ENCODE results near the gene PLEKHA5.
A peak's percentile ranks its signal among the peaks of the same experiment; 100 is the strongest.

PLEKHA5 gene

GRCh38 chr12:19251481-19252132, 122.1 kb downstream of the PLEKHA5 start:
- no peak for DNase-seq
- H3K36me3 Mint-ChIP-seq (ENCODE audit: low read depth): no peaks in the 10 kb centered on the region
- no peak overlapping the region for H3K27ac Mint-ChIP-seq
- H3K27me3 Mint-ChIP-seq: no peaks in the 10 kb centered on the region
- no peaks in the 10 kb centered on the region for H3K9me3 Mint-ChIP-seq
- ATAC-seq: no peak
- H3K4me1 Mint-ChIP-seq: no peaks in the 10 kb centered on the region
- no peak overlapping the region for H3K4me3 Mint-ChIP-seq

GRCh38 chr12:19260135-19260534, 130.6 kb downstream of the PLEKHA5 start:
- Mint-ChIP-seq H3K9me3 (no peaks in the 10 kb centered on the region), H3K4me3 (no peak overlapping the region), H3K36me3 (ENCODE audit: low read depth) (no peaks in the 10 kb centered on the region), H3K27ac (no peak overlapping the region), H3K4me1 (no peaks in the 10 kb centered on the region), H3K27me3 (no peaks in the 10 kb centered on the region)
- no peak for ATAC-seq
- no peak for DNase-seq

DNA sequence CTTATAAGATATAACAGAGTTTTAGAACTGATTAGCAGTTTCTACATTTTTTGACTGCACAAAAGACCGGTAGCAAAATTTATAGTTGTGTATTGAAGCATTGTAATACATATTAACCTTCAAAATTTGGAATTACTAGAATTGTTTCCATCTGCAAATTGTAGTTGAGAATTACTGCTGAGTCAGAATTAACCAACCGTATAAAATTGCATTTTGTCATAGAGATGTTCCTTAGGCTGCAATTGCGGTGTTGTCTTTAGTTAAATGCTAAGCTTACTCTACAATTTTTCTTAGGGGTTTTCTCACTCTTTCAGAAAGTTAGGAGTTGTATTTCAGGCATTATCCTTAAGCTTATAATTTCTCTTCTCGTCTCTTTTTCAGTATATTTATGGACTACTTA, 132.2 kb downstream of the PLEKHA5 start:
- no peaks in the 10 kb centered on the region for H3K9me3 Mint-ChIP-seq
- no peaks in the 10 kb centered on the region for H3K36me3 Mint-ChIP-seq (ENCODE audit: low read depth)
- no peaks in the 10 kb centered on the region for H3K4me1 Mint-ChIP-seq
- no peak for ATAC-seq
- H3K27ac Mint-ChIP-seq: no peak overlapping the region
- H3K27me3 Mint-ChIP-seq: no peaks in the 10 kb centered on the region
- H3K4me3 Mint-ChIP-seq: no peak overlapping the region
- no peak for DNase-seq

DNA sequence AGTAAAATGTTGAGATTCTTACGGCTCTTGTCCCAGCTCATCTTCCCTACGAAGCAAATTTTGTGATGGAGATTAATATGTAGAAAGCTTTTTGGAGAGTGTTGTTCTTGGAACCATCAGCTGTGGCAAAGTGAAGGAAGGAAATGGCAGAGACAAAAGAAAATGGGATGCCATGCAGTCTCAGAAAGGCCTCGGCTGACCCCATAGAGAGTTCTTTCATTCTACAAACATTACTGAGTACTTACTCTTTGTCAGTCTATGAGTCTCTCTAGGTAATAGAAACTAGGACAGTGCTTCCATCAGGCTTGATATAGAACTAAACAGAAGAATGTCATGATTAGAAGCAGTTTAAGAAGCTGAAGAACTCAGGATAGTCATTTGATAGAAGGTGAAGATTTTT, 134.1 kb downstream of the PLEKHA5 start:
- peaks cover 1% of the 10 kb centered on the region for H3K4me1 Mint-ChIP-seq
- DNase-seq (no peak), ATAC-seq (no peak)
- no peaks in the 10 kb centered on the region for H3K27me3 Mint-ChIP-seq
- H3K36me3 Mint-ChIP-seq (ENCODE audit: low read depth): no peaks in the 10 kb centered on the region
- H3K9me3 Mint-ChIP-seq: no peaks in the 10 kb centered on the region
- H3K27ac Mint-ChIP-seq: no peak overlapping the region
- no peak overlapping the region for H3K4me3 Mint-ChIP-seq

- no peaks in the 10 kb centered on the region for H3K27me3 Mint-ChIP-seq
- no peak overlapping the region for H3K4me3 Mint-ChIP-seq
Observed at GRCh38 chr12:19273482-19274330, 144.2 kb downstream of the PLEKHA5 start.

DNA sequence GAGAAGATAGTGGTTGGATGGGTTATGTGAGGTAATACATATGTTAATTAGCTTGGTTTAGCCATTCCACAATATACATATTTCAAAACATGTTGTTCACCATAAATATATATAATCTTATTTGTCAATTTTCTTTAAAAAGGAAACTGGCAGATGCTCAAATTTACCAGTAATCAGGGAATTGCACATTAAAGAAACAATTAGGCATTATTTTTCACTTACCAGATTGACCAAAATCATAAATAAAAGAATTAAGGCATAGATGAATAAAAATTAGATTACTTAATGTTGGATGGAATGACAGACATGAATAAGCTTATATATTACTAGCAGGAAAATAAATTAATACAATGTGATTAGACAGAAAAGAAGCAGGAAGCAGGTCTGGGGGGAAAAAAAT, 147.2 kb downstream of the PLEKHA5 start:
- Mint-ChIP-seq H3K9me3 (peaks cover 5% of the 10 kb centered on the region), H3K4me3 (no peak overlapping the region), H3K27ac (no peak overlapping the region), H3K27me3 (no peaks in the 10 kb centered on the region), H3K36me3 (ENCODE audit: low read depth) (no peaks in the 10 kb centered on the region), H3K4me1 (peaks cover 15% of the 10 kb centered on the region)
- ATAC-seq: no peak
- DNase-seq: no peak

More at GRCh38 chr12:19273482-19274330, 144.2 kb downstream of the PLEKHA5 start:
- Mint-ChIP-seq H3K4me1 (peaks cover 15% of the 10 kb centered on the region), H3K36me3 (ENCODE audit: low read depth) (no peaks in the 10 kb centered on the region), H3K9me3 (peaks cover 5% of the 10 kb centered on the region), H3K27ac (no peak overlapping the region)
- DNase-seq (peak; percentile 20), ATAC-seq (peak; percentile 80)

- H3K4me3 Mint-ChIP-seq: no peak overlapping the region
- DNase-seq (no peak), ATAC-seq (no peak)
- no peak overlapping the region for H3K27ac Mint-ChIP-seq
- peaks cover 15% of the 10 kb centered on the region for H3K4me1 Mint-ChIP-seq
- no peaks in the 10 kb centered on the region for H3K27me3 Mint-ChIP-seq
- H3K9me3 Mint-ChIP-seq: peaks cover 5% of the 10 kb centered on the region
- H3K36me3 Mint-ChIP-seq (ENCODE audit: low read depth): no peaks in the 10 kb centered on the region
Observed at GRCh38 chr12:19277711-19278110, 148.2 kb downstream of the PLEKHA5 start.

DNA sequence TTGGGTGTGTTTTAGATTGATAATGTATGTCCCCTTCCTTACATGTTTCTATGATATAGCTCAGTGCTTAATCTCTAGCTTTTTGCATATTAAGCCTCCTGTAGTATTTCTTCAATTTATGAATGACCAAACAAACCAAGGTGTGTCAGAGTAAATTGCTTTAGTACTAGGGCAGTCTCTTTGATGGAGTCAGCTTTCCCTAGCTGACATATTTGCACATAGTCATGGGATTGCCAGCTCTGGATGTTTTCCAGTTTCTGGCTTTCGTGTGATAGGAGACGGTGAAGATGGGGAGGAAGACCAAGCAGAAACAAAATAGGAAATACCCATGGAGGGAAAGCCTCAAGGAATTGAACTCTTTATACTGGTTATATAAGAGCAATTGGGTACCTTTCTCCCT, 148.9 kb downstream of the PLEKHA5 start:
- Mint-ChIP-seq H3K4me1 (peaks cover 14% of the 10 kb centered on the region), H3K27me3 (no peaks in the 10 kb centered on the region), H3K4me3 (no peak overlapping the region), H3K36me3 (ENCODE audit: low read depth) (no peaks in the 10 kb centered on the region), H3K9me3 (peaks cover 5% of the 10 kb centered on the region), H3K27ac (no peak overlapping the region)
- DNase-seq (no peak), ATAC-seq (no peak)

DNA sequence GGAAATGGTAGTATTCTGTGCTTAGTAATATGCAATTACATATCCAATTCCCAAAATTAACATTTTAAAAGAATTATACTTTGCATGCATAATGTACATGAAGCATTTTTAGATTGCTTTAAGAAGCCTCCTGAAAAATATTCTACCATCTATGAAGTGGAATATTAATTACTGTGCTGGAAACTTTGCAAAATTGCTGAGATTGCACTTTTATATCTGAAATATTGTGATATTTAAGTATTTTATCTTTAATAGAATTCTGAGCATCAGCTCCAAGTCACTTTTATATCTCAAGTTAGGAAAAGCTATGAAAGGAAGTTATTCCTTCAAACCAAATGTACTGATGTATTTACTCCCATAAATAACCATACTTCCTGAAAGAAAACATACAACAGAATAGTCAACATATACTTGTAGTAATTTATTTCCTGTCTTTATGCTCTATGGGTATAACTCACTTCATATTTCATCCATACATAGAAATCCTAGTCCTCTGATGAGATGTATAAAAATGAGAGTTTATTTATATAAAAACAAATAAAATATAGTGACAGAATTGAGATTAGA, 152.7 kb downstream of the PLEKHA5 start:
- ATAC-seq (no peak), DNase-seq (no peak)
- no peaks in the 10 kb centered on the region for H3K4me1 Mint-ChIP-seq
- H3K9me3 Mint-ChIP-seq: no peaks in the 10 kb centered on the region
- no peak overlapping the region for H3K4me3 Mint-ChIP-seq
- H3K27me3 Mint-ChIP-seq: no peaks in the 10 kb centered on the region
- no peak overlapping the region for H3K27ac Mint-ChIP-seq
- H3K36me3 Mint-ChIP-seq (ENCODE audit: low read depth): no peaks in the 10 kb centered on the region

DNA sequence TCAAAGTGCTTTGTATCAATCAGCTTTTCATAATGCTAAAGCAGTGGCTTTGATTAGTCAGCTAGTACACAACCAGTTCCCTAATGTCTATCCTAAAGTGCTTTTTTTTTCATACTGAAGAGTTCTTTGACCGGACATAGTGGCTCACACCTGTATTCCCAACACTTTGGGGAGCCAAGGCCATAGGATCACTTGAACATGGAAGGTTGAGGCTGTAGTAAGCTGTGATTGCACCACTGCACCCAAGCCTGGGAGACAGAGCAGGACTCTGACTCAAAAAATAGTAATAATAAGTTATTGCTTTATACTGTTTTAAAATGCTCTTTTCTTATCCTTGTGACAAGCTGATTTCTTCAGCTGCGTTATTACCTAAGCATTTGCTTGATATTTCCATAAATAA, 155.1 kb downstream of the PLEKHA5 start:
- H3K9me3 Mint-ChIP-seq: no peaks in the 10 kb centered on the region
- H3K27ac Mint-ChIP-seq: no peak overlapping the region
- no peak for ATAC-seq
- H3K27me3 Mint-ChIP-seq: no peaks in the 10 kb centered on the region
- H3K4me1 Mint-ChIP-seq: no peaks in the 10 kb centered on the region
- DNase-seq: no peak
- no peak overlapping the region for H3K4me3 Mint-ChIP-seq
- H3K36me3 Mint-ChIP-seq (ENCODE audit: low read depth): no peaks in the 10 kb centered on the region

GRCh38 chr12:19285793-19286448, 156.4 kb downstream of the PLEKHA5 start:
- H3K4me3 Mint-ChIP-seq: no peak overlapping the region
- H3K4me1 Mint-ChIP-seq: no peaks in the 10 kb centered on the region
- H3K36me3 Mint-ChIP-seq (ENCODE audit: low read depth): no peaks in the 10 kb centered on the region

GRCh38 chr12:19287302-19287701, 157.8 kb downstream of the PLEKHA5 start:
- ATAC-seq: no peak

More at GRCh38 chr12:19285793-19286448, 156.4 kb downstream of the PLEKHA5 start:
- H3K27me3 Mint-ChIP-seq: no peaks in the 10 kb centered on the region
- no peak for ATAC-seq
- H3K9me3 Mint-ChIP-seq: no peaks in the 10 kb centered on the region
- no peak for DNase-seq
- no peak overlapping the region for H3K27ac Mint-ChIP-seq

GRCh38 chr12:19288161-19288560, 158.6 kb downstream of the PLEKHA5 start:
- no peaks in the 10 kb centered on the region for H3K36me3 Mint-ChIP-seq (ENCODE audit: low read depth)
- H3K9me3 Mint-ChIP-seq: no peaks in the 10 kb centered on the region
- H3K27me3 Mint-ChIP-seq: no peaks in the 10 kb centered on the region
- H3K27ac Mint-ChIP-seq: no peak overlapping the region
- H3K4me3 Mint-ChIP-seq: no peak overlapping the region
- H3K4me1 Mint-ChIP-seq: no peaks in the 10 kb centered on the region
- DNase-seq (no peak), ATAC-seq (no peak)

More at GRCh38 chr12:19287302-19287701, 157.8 kb downstream of the PLEKHA5 start:
- DNase-seq: no peak
- no peaks in the 10 kb centered on the region for H3K27me3 Mint-ChIP-seq
- no peaks in the 10 kb centered on the region for H3K9me3 Mint-ChIP-seq
- no peak overlapping the region for H3K27ac Mint-ChIP-seq
- no peak overlapping the region for H3K4me3 Mint-ChIP-seq
- no peaks in the 10 kb centered on the region for H3K4me1 Mint-ChIP-seq
- H3K36me3 Mint-ChIP-seq (ENCODE audit: low read depth): no peaks in the 10 kb centered on the region

GRCh38 chr12:19288603-19289244, 159.2 kb downstream of the PLEKHA5 start:
- DNase-seq (no peak), ATAC-seq (no peak)
- H3K4me3 Mint-ChIP-seq: no peak overlapping the region
- no peaks in the 10 kb centered on the region for H3K4me1 Mint-ChIP-seq
- no peaks in the 10 kb centered on the region for H3K9me3 Mint-ChIP-seq
- no peaks in the 10 kb centered on the region for H3K27me3 Mint-ChIP-seq
- H3K27ac Mint-ChIP-seq: no peak overlapping the region
- H3K36me3 Mint-ChIP-seq (ENCODE audit: low read depth): no peaks in the 10 kb centered on the region
